Testis (tissue), 3 donors: ENCODE data around the gene CEP350. TPM values are rescaled to one million over a fixed set of nuclear protein-coding genes. Genes with fewer than 3 reads are reported as not detected.
"Not testable (repeated sequence)": the region's sequence is repeated elsewhere in the genome, so short reads cannot be mapped to it uniquely, and the experiment has no call there.

Experiments used
- DNase-seq: peaks from one replicate; pipeline ENCODE4 v3.0.0-alpha.2; 2019
- H3K27ac ChIP-seq, 2 donors: fragments of 200-600 bp; sonication (generic); one replicate each; pipeline ENCODE4 v1.5.1; 2019
- H3K27me3 ChIP-seq: fragments of 200-600 bp; sonication (generic); one replicate; pipeline ENCODE4 v1.5.1; 2019
- H3K36me3 ChIP-seq: fragments of 200-600 bp; sonication (generic); one replicate; pipeline ENCODE4 v1.5.1; 2017; ENCODE audit warnings: low read depth; ENCODE audit errors: missing control alignments
- H3K4me1 ChIP-seq: fragments of 200-600 bp; sonication (generic); one replicate; pipeline ENCODE4 v1.5.1; 2019
- H3K4me3 ChIP-seq, 2 donors: fragments of 200-600 bp; sonication (generic); one replicate each; pipeline ENCODE4 v1.5.1; 2017 to 2019
- H3K9me3 ChIP-seq: fragments of 200-600 bp; sonication (generic); one replicate; pipeline ENCODE4 v1.5.1; 2017
- CTCF ChIP-seq, 3 experiments: fragments of 450-650 bp in 2 of 3; fragments of 200-600 bp in 1 of 3; sonication (generic) in 1 of 3; IDR thresholded peaks; one replicate each; pipeline ENCODE4 v1.5.1; 2016 to 2019; ENCODE audit warnings: antibody characterized with exemption in 3 of 3, mild to moderate bottlenecking in 2 of 3, moderate library complexity in 1 of 3
- POLR2A ChIP-seq: fragments of 450-650 bp; IDR thresholded peaks from one replicate; pipeline ENCODE4 v1.6.1; 2017; ENCODE audit warnings: antibody characterized with exemption, mild to moderate bottlenecking, moderate library complexity
- WGBS, 2 donors: methylation state at CpG; one replicate each; pipeline ENCODE4 v1.1.5; 2018; 5-methylcytosine and 5-hydroxymethylcytosine counted together
- intact Hi-C: fragments of 100-400 bp; cut with DNase I; formaldehyde crosslinking; loops from one replicate; pipeline ENCODE4 v1.15.1; 2023; ENCODE audit warnings: low total_unique reads
- polyA plus RNA-seq: library from polyadenylated mRNA; stranded (reverse); fragments of 350-450 nt; fragmentation: Illumina TruSeq; extraction: RNeasy Lipid Tissue Mini Kit (QIAGEN cat#74804); gene quantifications from one replicate; pipeline ENCODE4 v1.2.3, GENCODE V29; 2014; ENCODE audit warnings: low read depth, low replicate concordance; ENCODE audit not compliant: insufficient read depth
- total RNA-seq, 2 donors: library from RNA; depleted of rRNA; stranded (reverse); fragments of >200 nt; gene quantifications; one replicate each; pipeline ENCODE4 v1.2.3, GENCODE V29; 2016

CEP350 gene
- total and polyA plus RNA-seq, 3 donors from 2014 or later = 89.4 to 177 (median 104) TPM

- Histone ChIP-seq H3K9me3 (no peaks in the 10 kb centered on the region), H3K36me3 (no peaks in the 10 kb centered on the region), H3K27me3 (no peaks in the 10 kb centered on the region), H3K4me3 (no peak overlapping the region), H3K27ac (no peak overlapping the region), H3K4me1 (no peaks in the 10 kb centered on the region)
- no peak for TF ChIP-seq POLR2A
- TF ChIP-seq CTCF (IDR thresholded peaks at IDR 0.05) = no peak
- no peak for DNase-seq
- intact Hi-C loops = no loop called here
Measured at GRCh38 chr1:180002437-180002836, 47.8 kb downstream of the CEP350 start.

GRCh38 chr1:180003026-180003695 is 48.6 kb downstream of the CEP350 start:
- DNase-seq = no peak
- H3K36me3 ChIP-seq = no peaks in the 10 kb centered on the region
- no peaks in the 10 kb centered on the region for H3K9me3 ChIP-seq
- no peaks in the 10 kb centered on the region for H3K4me1 ChIP-seq
- no peaks in the 10 kb centered on the region for H3K27me3 ChIP-seq
- intact Hi-C loops = no loop called here
- 91 to 93% methylated on average over 3 of the region's 3 CpGs for WGBS, 2 donors
- TF ChIP-seq POLR2A (no peak), CTCF (IDR thresholded peaks at IDR 0.05) (no peak)
- H3K4me3 ChIP-seq = no peak overlapping the region
- H3K27ac ChIP-seq = no peak overlapping the region

GRCh38 chr1:180006762-180007161 is 52.2 kb downstream of the CEP350 start:
- DNase-seq, intact Hi-C loops, H3K27me3 ChIP-seq, H3K27ac ChIP-seq, H3K4me1 ChIP-seq, H3K9me3 ChIP-seq, H3K4me3 ChIP-seq, H3K36me3 ChIP-seq: not testable (repeated sequence)
- 93 to 94% methylated on average over 1 of the region's 1 CpG for WGBS, 2 donors

GRCh38 chr1:180020017-180020416 is 65.4 kb downstream of the CEP350 start:
- H3K27ac ChIP-seq = no peak overlapping the region
- intact Hi-C loops = no loop called here
- no peaks in the 10 kb centered on the region for H3K4me1 ChIP-seq
- H3K9me3 ChIP-seq = no peaks in the 10 kb centered on the region
- no peak overlapping the region for H3K4me3 ChIP-seq
- DNase-seq = no peak
- no peaks in the 10 kb centered on the region for H3K36me3 ChIP-seq
- 57 to 69% methylated on average over 1 of the region's 1 CpG for WGBS, 2 donors
- TF ChIP-seq POLR2A (no peak), CTCF (IDR thresholded peaks at IDR 0.05) (no peak)
- H3K27me3 ChIP-seq = no peaks in the 10 kb centered on the region

GRCh38 chr1:180026556-180026955 is 71.9 kb downstream of the CEP350 start:
- Histone ChIP-seq H3K4me1 (peaks cover 2% of the 10 kb centered on the region), H3K9me3 (no peaks in the 10 kb centered on the region), H3K4me3 (no peak overlapping the region), H3K27me3 (no peaks in the 10 kb centered on the region), H3K36me3 (no peaks in the 10 kb centered on the region), H3K27ac (no peak overlapping the region)
- intact Hi-C loops = no loop called here
- TF ChIP-seq POLR2A (no peak), CTCF (IDR thresholded peaks at IDR 0.05) (no peak)
- DNase-seq = no peak
- 79 to 82% methylated on average over 3 of the region's 3 CpGs for WGBS, 2 donors
